WTC11 (cell line): ENCODE data around the gene CNTNAP2. TPM values are rescaled to one million over a fixed set of nuclear protein-coding genes. Genes with fewer than 3 reads are reported as not detected.

Experiments
- ATAC-seq: fragments of 200-7000 bp; cut with Tn5 transposase; 2 replicates; pipeline ENCODE4 v1.10.0; 2021; ENCODE audit warnings: mild to moderate bottlenecking, moderate library complexity
- CTCF ChIA-PET: fragments of 300-600 bp; sonication (Branson Sonifier 250); formaldehyde crosslinking; loops from one replicate; lab custom pipeline; 2021; ENCODE audit warnings: antibody characterized with exemption; lab: Charles Lee
- POLR2A ChIA-PET: fragments of 350-600 bp; sonication (Branson Sonifier 250); formaldehyde crosslinking; loops from one replicate; lab custom pipeline; 2021; ENCODE audit warnings: antibody characterized with exemption; lab: Charles Lee
- DNase-seq: peaks from one replicate; pipeline ENCODE4 v3.0.0; 2021; ENCODE audit warnings: low spot score
- H3K27ac Mint-ChIP-seq: 2 replicates; pipeline ENCODE4 v1.8.0; 2021; ENCODE audit warnings: mixed read lengths
- H3K27me3 Mint-ChIP-seq: 2 replicates; pipeline ENCODE4 v1.8.0; 2021; ENCODE audit warnings: low read depth, mild to moderate bottlenecking, moderate library complexity, mixed read lengths
- H3K36me3 Mint-ChIP-seq: 2 replicates; pipeline ENCODE4 v1.8.0; 2021; ENCODE audit warnings: mixed read lengths
- H3K4me1 Mint-ChIP-seq: 2 replicates; pipeline ENCODE4 v1.8.0; 2022; ENCODE audit warnings: mixed read lengths
- H3K4me3 Mint-ChIP-seq: 2 replicates; pipeline ENCODE4 v1.8.0; 2021; ENCODE audit warnings: mild to moderate bottlenecking, moderate library complexity, mixed read lengths
- H3K9me3 Mint-ChIP-seq: 2 replicates; pipeline ENCODE4 v1.8.0; 2021; ENCODE audit warnings: mixed read lengths
- AFF4 ChIP-seq: sonication (generic); formaldehyde crosslinking; IDR thresholded peaks from 2 replicates; pipeline ENCODE4 v1.8.1; 2023; ENCODE audit warnings: mild to moderate bottlenecking, missing genetic modification reagents, borderline replicate concordance
- ATF1 ChIP-seq: sonication (generic); formaldehyde crosslinking; IDR thresholded peaks from 2 replicates; pipeline ENCODE4 v1.8.1; 2023; ENCODE audit warnings: mild to moderate bottlenecking, moderate library complexity, missing genetic modification reagents
- ATF2 ChIP-seq: sonication (generic); formaldehyde crosslinking; IDR thresholded peaks from 2 replicates; pipeline ENCODE4 v1.8.1; 2022; ENCODE audit warnings: low read depth, missing genetic modification reagents, borderline replicate concordance
- CDX4 ChIP-seq: fragments of 250-450 bp; sonication (Bioruptor Pico); IDR thresholded peaks from 2 replicates; pipeline ENCODE4 v1.9.0; 2021; ENCODE audit warnings: moderate library complexity, mild to moderate bottlenecking, inconsistent platforms, borderline replicate concordance
- FOXK1 ChIP-seq: sonication (generic); formaldehyde crosslinking; IDR thresholded peaks from 2 replicates; pipeline ENCODE4 v1.8.0; 2022; ENCODE audit warnings: mild to moderate bottlenecking, moderate library complexity, missing genetic modification reagents
- GRHL2 ChIP-seq: fragments of 250-450 bp; sonication (Bioruptor Pico); IDR thresholded peaks from 2 replicates; pipeline ENCODE4 v1.8.0; 2022; ENCODE audit warnings: mild to moderate bottlenecking, moderate library complexity; ENCODE audit not compliant: insufficient replicate concordance, severe bottlenecking
- HMGA2 ChIP-seq: fragments of 250-450 bp; sonication (Bioruptor Pico); IDR thresholded peaks from 2 replicates; pipeline ENCODE4 v1.4.0; 2021; ENCODE audit warnings: mild to moderate bottlenecking, moderate library complexity
- NFE2L1 ChIP-seq: sonication (generic); formaldehyde crosslinking; IDR thresholded peaks from 2 replicates; pipeline ENCODE4 v1.8.1; 2023; ENCODE audit warnings: missing genetic modification reagents
- NR1H2 ChIP-seq: sonication (generic); formaldehyde crosslinking; IDR thresholded peaks from 2 replicates; pipeline ENCODE4 v1.9.0; 2021; ENCODE audit warnings: mild to moderate bottlenecking, moderate library complexity, missing genetic modification reagents
- NR3C1 ChIP-seq: sonication (generic); formaldehyde crosslinking; conservative IDR thresholded peaks from 2 replicates; pipeline ENCODE4 v1.8.1; 2023; ENCODE audit warnings: low read depth, mild to moderate bottlenecking, missing genetic modification reagents
- PRDM15 ChIP-seq: sonication (generic); formaldehyde crosslinking; IDR thresholded peaks from 2 replicates; pipeline ENCODE4 v1.8.0; 2022; ENCODE audit warnings: missing genetic modification reagents
- RORB ChIP-seq: fragments of 250-450 bp; sonication (Bioruptor Pico); IDR thresholded peaks from 2 replicates; pipeline ENCODE4 v1.9.0; 2021; ENCODE audit warnings: mild to moderate bottlenecking
- STAT6 ChIP-seq: sonication (generic); formaldehyde crosslinking; conservative IDR thresholded peaks from 2 replicates; pipeline ENCODE4 v1.8.1; 2023; ENCODE audit warnings: mild to moderate bottlenecking, low read depth, missing genetic modification reagents, moderate library complexity
- TEAD4 ChIP-seq: sonication (generic); formaldehyde crosslinking; IDR thresholded peaks from 2 replicates; pipeline ENCODE4 v1.8.0; 2022; ENCODE audit warnings: mild to moderate bottlenecking, missing genetic modification reagents
- ZNF121 ChIP-seq: sonication (generic); formaldehyde crosslinking; IDR thresholded peaks from 2 replicates; pipeline ENCODE4 v1.8.0; 2023; ENCODE audit warnings: missing genetic modification reagents
- ZNF232 ChIP-seq: sonication (generic); formaldehyde crosslinking; IDR thresholded peaks from 2 replicates; pipeline ENCODE4 v1.8.0; 2022; ENCODE audit warnings: mild to moderate bottlenecking, missing genetic modification reagents
- ZNF416 ChIP-seq: fragments of 250-450 bp; sonication (Bioruptor Pico); IDR thresholded peaks from 2 replicates; pipeline ENCODE4 v1.9.0; 2021; ENCODE audit warnings: mild to moderate bottlenecking, inconsistent platforms
- ZNF425 ChIP-seq: fragments of 250-450 bp; sonication (Bioruptor Pico); conservative IDR thresholded peaks from 2 replicates; pipeline ENCODE4 v1.9.0; 2021; ENCODE audit warnings: mild to moderate bottlenecking
- total RNA-seq: library from RNA; stranded (reverse); gene quantifications from 3 replicates; pipeline ENCODE4 v1.2.3, GENCODE V29; 2021

The CNTNAP2 gene
- total RNA-seq, 1 experiment from 2014 or later = 63.8 TPM

- TF ChIP-seq ZNF232 (CRISPR knock-in tag) = no peak
- no peak for TF ChIP-seq NFE2L1 (CRISPR knock-in tag)
These were observed 1855.1 kb downstream of the CNTNAP2 start (continued) for GRCh38 chr7:147971606-147972110.

- H3K4me3 Mint-ChIP-seq = no peak overlapping the region
- ATAC-seq = no peak
- TF ChIP-seq ATF1 (CRISPR knock-in tag) (no peak), NR3C1 (CRISPR knock-in tag) (no peak), GRHL2 (CRISPR knock-in tag) (no peak), ATF2 (CRISPR knock-in tag) (no peak), FOXK1 (no peak), CDX4 (CRISPR knock-in tag) (no peak), TEAD4 (CRISPR knock-in tag) (no peak), HMGA2 (CRISPR knock-in tag) (no peak), STAT6 (CRISPR knock-in tag) (no peak), AFF4 (no peak), NR1H2 (CRISPR knock-in tag) (no peak), ZNF416 (CRISPR knock-in tag) (no peak), ZNF121 (CRISPR knock-in tag) (no peak), RORB (no peak), ZNF425 (CRISPR knock-in tag) (no peak), PRDM15 (CRISPR knock-in tag) (no peak)
- peaks cover 6% of the 10 kb centered on the region; the same call in 1 of the 2 replicates for H3K4me1 Mint-ChIP-seq
- H3K9me3 Mint-ChIP-seq = peaks cover 13% of the 10 kb centered on the region
- H3K36me3 Mint-ChIP-seq = no peaks in the 10 kb centered on the region; the same call in 1 of the 2 replicates
- H3K27me3 Mint-ChIP-seq = no peaks in the 10 kb centered on the region
- no peak for DNase-seq
- POLR2A ChIA-PET = no interaction called here
- CTCF ChIA-PET = no interaction called here
- H3K27ac Mint-ChIP-seq = no peak overlapping the region
These were observed 1861.6 kb downstream of the CNTNAP2 start for GRCh38 chr7:147978201-147978600.
